ENCODE data around the gene SLC13A4.

DNA sequence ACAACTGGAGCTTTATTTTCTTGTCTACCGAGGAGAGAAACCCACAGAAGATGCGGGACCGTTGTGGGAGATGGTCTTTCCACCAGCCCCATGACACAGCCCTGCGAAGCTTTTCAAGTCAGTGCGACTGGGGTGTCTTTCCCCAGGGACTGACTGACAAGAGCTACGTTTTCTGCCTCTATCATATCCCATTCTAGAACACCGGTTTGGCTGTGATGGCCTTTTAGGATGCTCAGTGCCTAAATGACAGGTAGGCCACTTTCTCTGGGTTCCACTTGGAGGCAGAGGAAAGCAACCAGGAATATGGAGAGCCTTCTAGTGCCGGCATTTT, 16.9 kb downstream of the SLC13A4 start:
- TF ChIP-seq POLR2A (IDR thresholded peaks at IDR 0.05) (no peak), CTCF (IDR thresholded peaks at IDR 0.05) (no peak)
